Activated CD4-positive, alpha-beta T cell treated with anti-CD3 and anti-CD28 coated beads, Interleukin-2, amount 50 U/mL, for 16 hours (primary cell): ENCODE results near the gene BRICD5.
"Not testable (repeated sequence)": the region's sequence is repeated elsewhere in the genome, so short reads cannot be mapped to it uniquely, and the experiment has no call there.

Experiments used
- DNase-seq: peaks from one replicate; pipeline ENCODE4 v3.0.0-alpha.2; 2020

BRICD5 gene

DNA sequence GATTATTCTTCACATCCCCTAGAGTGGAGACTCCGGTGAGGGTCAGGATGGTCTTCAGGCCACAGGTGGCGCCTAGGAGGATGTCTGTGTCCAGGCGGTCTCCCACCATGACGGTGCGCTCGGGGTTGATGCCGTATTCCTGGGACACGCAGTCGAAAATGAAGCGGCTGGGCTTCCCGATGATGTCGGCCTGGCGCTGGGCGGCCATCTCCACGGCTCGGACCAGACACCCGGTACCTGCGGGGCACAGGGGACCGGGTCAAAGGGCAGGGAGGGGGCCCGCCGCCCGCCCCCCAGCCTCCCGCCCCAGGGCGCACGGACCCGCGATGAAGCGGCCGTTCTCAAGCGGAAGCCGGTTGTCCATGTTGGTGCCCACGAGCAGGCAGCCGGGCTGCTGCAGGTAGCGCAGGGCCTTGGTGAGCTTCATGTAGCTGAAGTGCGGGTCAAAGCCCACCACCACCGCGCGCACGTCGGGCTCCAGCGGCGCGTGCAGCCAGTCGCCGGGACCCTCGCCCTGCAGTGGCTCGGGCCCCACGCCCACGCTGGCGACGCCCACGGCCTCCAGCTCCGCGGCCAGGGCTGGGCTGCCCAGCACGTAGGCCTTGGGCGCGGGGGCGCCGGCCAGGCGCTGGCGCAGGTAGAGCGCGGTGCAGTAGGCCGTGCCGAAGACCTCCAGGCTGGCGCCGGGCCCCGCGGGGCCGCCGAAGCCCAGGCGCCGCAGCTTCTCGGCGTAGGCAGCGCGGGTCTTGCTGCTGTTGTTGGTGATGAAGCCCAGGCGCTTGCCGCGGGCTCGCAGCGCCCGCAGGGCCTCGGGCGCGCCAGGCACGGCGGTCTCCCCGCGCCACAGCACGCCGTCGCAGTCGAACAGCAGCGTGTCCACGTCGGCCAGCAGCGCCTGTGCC is 3.4 kb upstream of the BRICD5 start:
- no peak for DNase-seq

DNA sequence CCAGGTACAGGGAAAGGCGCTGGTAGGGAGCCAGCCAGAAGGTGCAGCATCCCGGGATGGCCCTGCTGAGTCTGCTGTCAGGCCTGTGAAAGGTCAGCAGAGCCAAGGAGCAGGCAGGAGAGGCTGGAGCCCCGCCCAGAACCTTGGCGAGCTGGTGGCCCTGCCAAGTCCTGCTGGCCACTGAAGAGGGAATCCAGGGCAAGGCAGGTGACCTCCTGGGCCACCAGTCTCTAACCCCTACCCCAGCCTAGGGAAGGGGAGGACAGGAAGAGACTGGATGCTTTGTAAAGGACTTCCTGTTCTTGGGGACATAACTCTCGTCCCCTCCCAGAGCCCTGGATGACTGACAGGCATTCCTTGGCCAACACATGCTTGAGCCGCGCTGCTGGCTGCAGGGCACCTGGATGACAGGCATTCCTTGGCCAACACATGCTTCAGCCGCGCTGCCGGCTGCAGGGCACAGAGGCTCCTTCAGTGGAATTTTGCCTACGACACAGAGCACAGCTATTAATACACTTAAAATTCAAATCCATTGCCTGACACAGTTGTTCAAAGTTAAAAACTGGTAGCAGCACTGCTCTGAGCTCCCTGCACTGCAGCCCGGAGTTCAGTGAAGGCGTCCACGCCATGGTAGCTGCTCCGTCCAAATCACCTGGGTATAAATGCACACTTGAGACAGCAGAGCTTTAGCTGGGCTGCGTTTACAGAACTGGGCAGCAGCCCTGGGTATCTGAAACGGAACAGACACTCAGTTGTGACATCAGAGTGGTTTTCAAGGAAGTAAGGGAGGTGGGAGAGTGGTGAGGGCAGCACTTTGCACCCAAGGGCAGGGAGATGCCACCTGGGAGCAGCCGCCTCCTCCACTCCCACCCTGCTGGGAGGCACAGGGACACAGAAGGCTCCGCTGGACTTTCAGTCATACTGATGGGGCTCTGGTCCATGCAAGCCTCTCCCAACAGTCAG is 2.0 kb upstream of the BRICD5 start:
- no peak for DNase-seq

DNA sequence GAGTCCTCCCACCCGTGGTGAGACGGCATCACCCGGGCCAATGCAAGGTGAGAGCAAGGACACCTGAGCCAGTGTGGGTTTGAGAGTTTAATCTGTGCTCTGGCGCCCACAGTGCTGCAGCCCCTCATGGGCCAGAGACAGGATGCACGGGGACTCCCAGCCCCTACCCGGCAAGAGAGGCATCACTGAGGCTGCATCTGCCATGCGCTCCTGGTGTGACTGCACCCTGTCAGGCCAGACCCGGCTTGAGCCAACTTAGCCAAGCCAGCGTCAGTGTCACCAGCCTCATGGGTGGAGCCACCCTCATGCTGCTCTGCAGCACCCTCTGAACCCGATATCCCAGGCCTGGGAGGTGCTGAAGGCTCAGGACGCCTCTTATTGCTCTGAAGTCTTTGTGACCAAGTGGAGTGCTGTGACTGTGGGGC is 1.3 kb upstream of the BRICD5 start:
- DNase-seq, result no peak

DNA sequence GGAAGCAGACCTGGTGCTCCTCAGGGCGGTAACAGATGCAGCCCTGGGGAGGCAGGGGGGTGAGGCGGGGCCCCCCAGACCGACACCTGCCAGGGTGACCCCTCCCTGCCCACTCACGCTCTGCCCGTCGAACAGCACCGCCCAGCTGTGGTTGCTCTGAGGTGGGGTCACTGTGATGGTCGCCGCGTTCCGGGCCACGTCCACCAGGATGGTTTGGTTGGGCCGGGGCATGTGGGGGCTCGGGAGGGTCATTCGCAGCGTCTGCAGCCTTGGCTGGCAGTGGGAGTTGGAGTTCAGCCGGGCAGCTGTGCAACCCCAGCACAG is 692 bp downstream of the BRICD5 start:
- DNase-seq, result no peak

DNA sequence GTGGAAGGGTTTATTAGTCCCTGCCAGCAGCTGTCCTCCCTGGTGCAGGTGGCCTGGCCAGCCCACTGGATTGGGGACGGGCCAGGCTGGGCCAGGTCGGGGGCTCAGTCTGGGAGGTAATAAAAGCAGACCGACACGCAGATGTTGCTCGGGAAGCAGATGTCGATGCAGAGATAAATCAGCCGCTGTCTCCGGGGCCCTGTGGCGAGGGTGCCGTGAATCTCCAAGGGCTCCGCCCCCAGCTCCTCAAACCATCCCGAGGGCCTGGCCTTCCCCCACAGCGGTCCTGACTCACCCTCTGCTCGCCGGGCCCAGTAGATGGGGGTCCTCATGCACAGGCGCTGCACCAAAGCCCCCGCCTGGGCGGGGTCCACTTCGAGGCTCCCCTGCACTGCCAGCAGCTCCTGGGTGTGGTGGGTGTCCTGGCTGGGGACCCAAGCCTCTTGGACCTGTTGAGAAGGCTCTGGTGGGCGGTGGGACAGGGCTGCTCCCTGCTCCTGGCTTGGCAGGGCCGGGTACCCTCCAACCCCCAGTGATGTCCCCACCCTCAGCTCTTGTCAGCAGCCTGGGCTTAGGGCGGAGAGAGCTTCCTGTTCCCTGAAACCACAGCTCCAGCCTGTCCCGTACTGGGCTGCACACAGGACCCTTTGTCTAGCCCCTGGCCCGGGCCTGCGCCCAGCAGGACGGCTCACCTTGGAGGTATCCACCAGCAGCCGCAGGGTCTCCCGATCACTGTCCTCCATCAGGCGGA is 1.2 kb downstream of the BRICD5 start:
- no peak for DNase-seq

DNA sequence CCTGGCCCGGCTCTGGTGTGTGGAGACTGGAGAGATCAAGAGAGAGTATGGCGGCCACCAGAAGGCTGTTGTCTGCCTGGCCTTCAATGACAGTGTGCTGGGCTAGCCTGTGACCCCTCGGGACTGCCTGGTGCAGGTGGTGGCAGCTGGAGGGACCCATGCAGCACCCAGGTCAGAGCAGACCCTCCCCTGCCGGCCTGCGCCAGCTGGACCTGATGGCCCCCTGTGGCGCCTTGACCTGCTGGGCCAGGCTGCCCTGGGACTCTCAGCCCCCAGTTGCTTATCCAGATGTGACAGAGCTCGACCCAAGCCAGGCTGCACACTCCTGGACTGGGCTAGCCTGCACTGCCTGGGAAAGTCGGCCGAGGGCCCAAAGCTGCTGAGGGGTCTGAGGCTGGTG is 1.9 kb downstream of the BRICD5 start:
- no peak for DNase-seq

DNA sequence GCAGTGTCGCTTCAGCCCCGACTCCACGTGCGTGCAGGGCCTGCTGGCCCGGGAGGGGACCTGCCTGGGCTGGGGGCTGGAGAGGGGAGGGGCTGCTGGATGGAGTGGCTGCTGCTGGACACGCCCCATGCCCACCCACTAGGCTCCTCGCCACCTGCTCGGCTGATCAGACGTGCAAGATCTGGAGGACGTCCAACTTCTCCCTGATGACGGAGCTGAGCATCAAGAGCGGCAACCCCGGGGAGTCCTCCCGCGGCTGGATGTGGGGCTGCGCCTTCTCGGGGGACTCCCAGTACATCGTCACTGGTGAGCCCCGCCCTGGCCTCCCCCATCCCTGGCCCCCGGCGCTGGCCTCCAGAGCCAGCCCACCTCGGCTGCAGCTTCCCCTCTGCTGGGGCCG is 2.4 kb downstream of the BRICD5 start:
- no peak for DNase-seq

DNA sequence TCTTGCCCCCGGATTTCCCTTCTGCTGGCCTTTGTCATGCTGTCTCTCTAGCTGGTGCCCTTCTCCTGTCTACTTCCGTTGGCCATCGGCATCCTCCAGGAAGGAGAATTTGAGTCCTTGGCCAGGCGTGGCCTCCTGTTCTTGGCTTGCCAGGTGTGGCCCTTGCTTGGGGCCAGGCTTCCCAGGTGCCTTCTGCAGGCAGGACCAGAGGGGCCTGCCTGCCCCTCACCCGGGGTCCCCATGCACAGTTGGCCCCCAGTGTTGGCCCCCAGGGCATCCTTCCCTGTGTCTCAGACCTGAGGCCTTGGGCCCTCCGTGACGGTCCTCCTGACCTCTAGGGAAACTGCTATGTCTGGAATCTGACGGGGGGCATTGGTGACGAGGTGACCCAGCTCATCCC is 2.8 kb downstream of the BRICD5 start:
- DNase-seq, result no peak

DNA sequence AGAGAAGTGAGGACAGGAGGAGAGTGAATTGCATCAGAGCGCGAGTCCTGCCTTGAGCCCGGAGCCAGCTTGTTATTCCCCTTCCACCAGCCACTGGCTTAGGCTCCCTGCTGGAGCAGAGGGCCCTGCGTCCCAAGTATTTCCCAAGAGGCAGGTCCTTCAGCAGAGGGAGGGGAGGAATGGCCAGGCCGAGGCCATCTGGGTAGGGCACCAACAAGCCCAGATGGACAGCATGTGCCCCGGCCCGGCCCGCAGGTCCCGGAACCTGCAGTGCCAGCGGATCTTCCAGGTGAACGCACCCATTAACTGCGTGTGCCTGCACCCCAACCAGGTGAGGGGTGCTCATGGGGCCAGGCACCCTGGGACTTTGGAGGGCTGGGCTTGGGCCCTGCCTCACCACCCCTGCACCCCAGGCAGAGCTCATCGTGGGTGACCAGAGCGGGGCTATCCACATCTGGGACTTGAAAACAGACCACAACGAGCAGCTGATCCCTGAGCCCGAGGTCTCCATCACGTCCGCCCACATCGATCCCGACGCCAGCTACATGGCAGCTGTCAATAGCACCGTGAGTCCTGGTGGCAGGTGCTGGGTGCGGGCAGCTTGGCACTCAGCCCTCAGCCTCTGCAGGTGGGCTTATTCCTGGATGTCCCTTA is 3.8 kb downstream of the BRICD5 start:
- no peak for DNase-seq

DNA sequence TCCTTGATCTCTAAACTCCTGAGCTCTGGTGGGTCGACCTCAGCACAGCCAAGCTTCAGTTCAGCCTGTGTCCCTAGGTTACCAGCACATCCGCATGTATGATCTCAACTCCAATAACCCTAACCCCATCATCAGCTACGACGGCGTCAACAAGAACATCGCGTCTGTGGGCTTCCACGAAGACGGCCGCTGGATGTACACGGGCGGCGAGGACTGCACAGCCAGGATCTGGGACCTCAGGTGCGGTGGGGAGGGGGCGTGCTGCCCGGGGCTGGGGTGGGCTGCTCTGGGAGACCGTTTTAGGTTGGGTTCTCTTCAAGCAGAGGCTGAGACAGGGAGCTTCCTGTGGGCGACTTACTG is 4.3 kb downstream of the BRICD5 start:
- DNase-seq, result no peak

DNA sequence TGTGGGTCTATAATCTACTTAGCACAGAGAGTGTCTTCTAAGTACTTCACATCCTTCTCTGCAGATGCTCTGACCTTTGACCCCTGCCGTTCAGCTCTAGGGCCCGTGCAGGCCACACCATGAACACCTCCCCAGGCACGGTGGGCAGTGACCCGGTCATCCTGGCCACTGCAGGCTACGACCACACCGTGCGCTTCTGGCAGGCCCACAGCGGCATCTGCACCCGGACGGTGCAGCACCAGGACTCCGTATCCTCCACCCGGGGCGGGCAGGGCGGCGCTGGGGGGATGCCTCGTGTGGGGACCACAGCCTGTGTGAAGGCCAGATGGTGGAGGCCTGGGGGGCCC is 4.7 kb downstream of the BRICD5 start:
- DNase-seq, result no peak

DNA sequence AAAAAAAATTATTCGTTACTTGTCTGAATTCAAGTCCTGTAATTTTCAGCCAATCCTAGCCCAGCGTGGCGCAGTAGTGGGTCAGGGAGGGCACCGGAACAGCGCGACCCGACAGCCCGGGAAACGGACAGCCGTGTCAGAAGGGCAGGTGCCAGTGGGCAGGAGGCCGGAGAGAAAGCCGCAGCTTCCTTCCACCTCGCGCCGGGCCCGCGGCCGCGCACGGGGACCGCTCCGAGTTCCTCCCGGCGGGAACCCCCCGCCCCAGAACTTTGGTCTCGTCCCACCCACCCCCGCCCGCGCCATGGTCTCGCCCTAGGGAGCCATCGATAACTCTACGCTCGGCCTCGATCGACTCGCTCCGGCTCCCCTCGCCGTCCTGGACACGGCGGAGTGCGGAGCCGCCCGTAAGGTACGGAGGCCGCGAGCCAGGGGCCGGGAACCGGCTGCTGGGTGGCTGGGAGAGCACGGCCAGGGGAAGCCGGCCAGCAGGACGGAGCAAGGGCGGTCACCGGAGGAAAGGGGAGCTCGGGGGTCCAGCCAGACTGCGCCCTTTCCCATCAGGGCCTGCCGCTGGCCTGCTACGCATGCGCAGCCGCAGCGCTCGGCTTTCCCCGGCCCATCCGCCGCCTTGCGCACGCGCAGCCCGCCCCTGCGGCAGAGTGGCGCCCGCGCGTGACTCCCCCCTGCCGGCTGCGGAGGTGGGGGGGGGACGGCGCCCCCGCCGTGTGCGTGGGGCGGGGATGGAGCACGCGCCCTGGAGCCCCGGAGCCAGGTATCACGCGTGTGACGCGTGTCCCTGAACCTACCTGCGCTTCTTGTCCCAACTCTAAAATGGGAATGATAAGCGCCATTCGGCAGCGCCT is 5.3 kb downstream of the BRICD5 start, which contains the start of gene MLST8:
TSS of gene MLST8 (plus strand) at position 351 of the 863 bp plus-strand sequence. CDS start 632 bp downstream, outside the sequence.
- peak; percentile 88 for DNase-seq

DNA sequence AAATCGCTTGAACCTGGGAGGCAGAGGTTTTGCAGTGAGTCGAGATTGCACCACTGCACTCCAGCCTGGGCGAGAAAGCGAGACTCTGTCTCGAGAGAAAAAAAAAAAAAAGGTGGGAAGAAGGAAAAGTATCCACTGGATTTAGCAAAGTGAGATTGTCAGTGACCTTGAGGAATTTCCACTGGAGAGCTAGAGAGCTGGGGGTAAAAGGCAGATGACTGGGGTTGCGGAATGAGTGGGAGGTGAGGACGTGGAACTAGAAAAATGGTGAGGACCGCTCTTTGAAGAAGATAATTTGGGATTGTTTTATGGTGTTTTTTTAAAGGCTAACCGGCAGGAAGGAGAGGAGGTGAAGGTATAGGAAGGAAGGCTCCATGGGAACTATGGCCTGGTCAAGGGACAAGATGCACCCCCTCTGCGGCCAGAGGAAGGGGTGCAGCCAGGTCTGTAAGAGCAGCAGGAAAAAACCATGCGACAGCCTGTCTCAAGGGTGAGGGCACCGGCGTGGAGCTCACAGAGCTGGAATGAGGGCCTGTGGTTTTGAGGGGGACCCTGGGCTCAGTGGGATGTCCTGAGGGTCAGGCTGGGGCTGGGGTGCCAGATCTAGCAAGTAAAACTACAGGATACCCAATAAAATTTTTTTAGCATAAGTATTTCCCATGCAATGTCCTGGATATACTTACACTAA is 6.1 kb downstream of the BRICD5 start:
- DNase-seq, result no peak

DNA sequence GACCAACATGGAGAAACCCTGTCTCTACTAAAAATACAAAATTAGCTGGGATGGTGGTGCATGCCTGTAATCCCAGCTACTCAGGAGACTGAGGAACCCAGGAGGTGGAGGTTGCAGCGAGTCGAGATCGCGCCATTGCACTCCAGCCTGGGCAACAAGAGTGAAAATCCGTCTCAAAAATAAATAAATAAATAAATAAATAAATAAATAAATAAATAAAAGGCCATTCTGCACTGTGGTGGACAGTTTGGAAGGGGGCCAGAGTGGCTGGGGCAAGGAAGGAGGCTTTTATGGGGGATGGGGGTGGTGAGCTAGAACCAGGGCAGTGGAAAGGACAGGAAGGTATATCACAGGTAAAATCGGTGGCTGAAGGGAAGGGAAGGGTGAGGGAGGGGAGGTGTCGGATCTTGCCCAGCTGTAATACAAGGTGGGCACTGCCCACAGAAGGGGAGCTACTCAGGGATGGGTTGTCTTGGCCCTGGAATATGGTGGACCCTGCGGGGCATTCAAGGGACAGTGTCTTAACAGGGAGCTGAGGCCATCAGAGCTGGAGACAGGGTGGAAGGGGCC is 7.5 kb downstream of the BRICD5 start:
- DNase-seq, result not testable (repeated sequence)

DNA sequence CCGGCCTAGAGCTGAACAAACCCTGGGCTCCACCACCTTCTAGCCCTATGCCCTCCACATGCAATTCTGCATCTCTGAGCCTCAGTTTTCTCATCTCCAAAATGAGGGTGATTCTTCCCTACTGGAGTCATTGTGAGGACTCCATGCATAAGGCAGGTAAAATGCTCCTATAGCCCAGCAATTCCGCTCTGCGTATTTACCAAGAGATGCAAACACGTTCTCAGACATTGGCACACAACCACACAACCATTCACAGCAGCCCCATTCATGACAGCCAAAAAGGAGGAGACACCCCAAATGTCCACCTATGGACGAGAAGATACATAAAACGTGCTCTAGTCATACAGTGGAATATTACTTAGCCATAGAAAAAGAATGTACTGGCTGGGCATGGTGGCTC is 10.3 kb downstream of the BRICD5 start:
- no peak for DNase-seq

DNA sequence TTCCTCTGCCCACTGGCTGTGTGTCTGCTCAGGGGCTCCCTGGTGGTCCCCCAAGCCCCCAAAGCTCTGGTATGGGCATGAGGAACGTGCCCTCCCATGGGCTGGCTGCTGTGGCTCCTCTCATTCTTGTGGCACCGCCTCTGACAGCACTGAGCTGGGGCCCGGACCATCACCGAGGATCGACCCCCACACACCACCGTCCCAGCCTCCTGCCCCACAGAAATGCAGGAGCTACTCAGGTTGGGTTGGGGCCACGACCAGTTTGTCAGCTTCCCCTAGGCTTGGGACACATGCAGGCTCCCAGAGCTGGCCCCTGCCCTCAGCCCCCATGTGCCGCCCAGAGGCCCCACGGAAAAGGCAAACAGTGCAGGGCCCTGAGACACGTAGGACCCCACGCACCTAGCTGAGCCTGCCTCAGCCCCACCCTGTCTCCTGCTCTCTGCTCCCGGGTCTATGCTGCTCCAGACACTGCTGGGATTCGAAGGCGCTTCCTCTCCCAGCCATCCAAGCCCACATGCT is 11.0 kb downstream of the BRICD5 start:
- no peak for DNase-seq

DNA sequence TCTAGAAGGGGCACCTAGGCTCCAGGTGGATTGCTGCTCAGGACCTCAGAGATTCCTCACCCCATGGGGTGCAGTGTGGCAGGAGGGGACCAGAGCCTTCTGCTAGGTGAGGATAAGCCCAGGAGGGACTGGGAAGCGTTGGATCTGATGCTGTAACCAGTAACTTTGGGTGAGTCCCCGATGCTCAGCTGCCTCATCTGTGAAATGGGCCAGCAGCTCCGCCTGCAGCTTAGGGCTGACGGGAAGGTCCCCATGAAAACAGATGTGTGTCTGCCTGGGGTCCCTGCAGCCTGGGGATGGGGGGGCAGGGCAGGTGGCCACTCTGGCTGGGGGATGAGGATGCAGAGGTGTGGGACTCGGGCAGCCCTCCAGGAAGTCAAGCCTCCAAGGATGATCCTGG is 11.6 kb downstream of the BRICD5 start:
- DNase-seq, result no peak

DNA sequence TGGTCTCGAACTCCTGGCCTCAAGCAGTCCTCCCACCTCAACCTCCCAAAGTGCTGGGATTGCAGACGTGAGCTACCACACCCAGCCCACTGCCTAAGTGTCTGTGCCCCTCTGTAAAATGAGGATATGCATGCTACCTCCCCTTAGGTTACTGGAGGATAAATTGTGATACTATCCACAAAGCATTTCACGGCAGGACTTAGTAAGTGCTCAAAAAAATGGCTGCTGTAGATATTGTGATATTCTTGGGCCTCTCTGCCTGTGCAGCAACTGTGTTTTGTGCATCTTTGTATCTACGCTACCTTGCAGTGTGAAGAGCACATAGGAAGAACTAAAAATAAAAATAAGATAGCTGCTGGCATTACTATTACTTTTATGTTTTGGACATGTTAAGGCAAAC is 12.4 kb downstream of the BRICD5 start:
- no peak for DNase-seq

DNA sequence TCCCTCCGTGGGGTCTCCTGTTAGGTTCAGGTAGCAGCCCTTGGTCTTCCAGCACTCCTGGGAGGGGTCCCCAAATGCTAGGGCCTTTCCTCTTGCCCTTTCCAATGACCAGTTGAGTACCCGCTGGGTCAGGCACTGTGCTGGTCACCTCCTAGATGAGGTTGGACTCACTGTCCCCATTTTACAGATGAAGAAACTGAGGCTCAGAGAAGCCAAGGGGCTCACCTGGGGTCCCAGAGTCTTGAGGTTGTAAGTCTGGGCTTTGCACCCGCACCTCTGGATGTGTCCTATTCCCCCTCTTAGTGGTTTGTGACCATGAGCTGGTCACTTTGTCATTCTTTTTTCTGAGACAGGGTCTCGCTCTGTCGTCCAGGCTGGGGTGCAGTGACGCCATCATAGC is 12.9 kb downstream of the BRICD5 start:
- no peak for DNase-seq

DNA sequence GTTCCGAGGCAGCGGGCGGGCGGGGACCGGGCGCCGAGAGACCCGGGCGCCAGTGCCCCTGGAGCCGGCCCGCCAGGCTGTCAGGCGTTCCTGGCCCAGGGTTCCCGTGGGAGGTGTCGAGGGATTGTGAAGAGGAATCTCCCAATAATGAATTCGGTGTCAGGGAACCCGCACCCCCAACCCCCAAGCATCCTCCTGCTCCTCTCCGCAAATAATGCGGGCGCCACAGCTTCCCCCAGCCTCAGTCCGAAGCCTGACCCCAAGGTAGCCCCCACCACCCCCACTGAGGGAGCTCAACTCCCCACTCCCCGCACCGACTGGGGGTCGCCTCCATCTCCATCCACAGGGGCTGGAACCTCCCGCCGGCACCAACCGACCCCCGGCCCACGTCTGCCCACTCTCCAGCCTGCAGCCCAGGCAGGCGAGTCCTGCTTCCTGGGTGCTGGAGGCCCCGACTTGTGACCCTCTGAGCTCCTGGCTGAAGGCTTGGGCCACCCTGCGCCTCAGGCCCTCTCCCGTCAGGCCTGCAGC is 13.6 kb downstream of the BRICD5 start:
- no peak for DNase-seq
